Islet precursor cell (in vitro differentiated cells): ENCODE measurements around the gene RAPGEF4.
"Not testable (repeated sequence)": the region's sequence is repeated elsewhere in the genome, so short reads cannot be mapped to it uniquely, and the experiment has no call there.

Source experiments
- DNase-seq: peaks from one replicate; pipeline ENCODE4 v3.0.0-alpha.2; 2018

Gene RAPGEF4

DNA sequence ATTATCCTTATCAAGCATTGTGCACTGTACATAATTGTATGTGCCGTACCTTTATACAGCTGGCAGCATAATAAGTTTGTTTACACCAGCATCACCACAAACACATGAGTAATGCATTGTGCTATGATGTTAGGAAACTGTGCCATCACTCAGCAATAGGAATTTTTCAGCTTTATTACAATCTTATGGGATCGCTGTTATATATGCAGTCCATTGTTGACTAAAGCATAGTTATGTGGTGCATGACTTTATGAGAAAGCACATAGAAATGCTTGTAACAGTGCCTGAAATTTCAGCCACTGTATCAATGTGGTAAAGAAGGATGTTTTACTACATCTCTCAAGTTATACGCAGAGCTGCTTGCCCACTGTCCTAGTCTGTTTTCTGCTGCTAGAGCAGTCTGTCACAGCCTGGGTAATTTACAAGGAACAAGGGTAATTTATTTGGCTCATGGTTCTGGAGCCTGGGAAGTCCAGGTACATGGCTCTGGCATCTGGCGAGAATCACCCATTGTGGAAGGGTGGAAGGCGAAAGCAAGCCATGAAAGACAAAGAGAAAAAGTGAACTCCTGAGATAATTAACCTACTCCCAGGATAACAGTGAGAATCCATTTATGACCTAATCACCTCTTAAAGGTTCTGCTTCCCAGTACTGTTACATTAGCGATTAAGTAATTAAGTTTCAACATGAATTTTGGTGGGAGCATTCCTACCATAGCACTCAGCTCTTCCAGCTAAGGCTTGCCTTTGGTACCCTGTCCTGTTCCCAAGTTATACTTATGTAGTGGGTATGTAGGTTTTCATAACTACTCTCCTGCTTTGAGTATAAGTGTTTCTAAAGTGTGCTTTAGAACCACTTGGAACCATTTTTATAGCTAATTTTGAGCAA, 344.6 kb downstream of the RAPGEF4 start:
- DNase-seq = no peak

GRCh38 chr2:173086518-173087213, 351.0 kb downstream of the RAPGEF4 start:
- DNase-seq = no peak

DNA sequence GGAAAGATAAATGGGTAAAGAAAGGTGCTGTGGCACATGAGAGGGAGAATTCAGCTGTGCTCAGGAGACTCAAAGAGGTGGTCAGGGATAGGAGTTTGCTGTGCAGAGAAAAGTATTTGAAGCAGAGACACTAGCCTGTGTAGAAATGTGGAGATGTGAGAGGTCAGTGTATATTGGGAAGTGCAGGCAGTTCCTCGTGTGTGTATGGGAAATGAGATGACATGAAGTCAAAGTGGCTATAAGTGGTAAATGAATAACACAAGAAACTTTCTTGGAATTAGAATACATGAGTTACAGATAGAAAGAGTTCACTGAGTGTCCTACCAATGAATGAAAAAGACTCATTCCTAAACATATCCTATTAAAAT, 351.6 kb downstream of the RAPGEF4 start:
- DNase-seq = no peak

DNA sequence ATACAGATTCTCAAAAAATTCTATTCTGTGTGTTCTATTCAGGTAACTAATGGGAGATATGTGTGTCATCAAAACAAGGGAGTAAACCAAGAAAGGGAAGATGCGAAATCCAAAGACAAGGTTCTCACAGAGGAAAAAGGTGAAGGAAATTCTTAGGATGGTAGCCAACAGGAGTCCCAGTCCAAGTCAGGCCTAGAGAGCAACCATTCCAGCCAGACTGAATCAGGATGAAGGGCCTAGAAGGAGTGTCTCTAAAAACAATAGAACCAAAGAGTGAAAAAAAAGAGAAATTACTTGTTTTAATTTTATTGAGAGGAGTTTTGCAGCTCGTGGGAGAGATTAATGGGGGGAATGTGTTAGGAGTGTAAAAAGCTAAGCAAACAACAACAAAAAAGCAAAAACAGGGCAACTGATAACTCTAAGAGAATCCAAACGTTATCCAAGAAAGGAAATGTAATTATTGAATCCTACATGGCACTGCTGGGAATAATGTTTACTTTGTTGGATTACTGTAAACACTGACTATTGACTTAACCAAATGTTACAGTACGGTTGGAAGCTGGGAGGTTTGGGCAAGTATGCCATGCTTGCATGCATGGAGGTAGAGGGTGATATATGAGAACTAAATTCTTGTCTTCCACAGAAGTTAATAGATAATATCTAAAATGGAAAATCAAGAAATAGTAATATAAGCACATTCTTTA, 352.3 kb downstream of the RAPGEF4 start:
- no peak for DNase-seq

DNA sequence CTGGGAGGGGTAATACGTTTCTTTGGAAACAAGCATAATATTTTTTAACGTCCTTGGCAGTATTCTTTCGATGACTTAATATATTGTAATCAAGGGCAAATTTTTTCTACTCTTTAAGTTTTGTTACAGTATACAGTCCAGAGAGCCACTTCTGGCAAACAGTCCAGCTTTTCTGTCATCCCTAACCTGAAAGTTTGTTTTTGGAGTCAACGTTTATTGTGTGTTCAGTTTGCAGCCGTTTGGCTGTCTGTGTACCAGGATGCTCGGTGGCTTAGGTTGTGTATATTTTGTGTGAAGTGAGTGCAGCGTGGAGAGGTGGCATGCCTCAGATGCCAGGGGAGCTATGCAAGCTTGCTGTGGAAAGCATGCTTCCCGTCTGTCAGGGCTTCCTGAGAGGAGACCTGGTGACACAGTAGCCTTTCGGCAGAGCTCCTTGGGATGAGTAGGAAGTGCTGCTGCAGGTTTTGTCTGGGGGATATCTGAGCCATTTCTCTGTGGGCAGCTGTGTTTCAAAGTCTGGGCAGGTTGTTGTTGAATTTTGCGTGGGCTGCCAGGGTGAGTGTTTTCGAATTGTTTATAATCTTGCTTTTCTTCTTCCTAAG, 354.7 kb downstream of the RAPGEF4 start:
- peak; percentile 84 for DNase-seq

DNA sequence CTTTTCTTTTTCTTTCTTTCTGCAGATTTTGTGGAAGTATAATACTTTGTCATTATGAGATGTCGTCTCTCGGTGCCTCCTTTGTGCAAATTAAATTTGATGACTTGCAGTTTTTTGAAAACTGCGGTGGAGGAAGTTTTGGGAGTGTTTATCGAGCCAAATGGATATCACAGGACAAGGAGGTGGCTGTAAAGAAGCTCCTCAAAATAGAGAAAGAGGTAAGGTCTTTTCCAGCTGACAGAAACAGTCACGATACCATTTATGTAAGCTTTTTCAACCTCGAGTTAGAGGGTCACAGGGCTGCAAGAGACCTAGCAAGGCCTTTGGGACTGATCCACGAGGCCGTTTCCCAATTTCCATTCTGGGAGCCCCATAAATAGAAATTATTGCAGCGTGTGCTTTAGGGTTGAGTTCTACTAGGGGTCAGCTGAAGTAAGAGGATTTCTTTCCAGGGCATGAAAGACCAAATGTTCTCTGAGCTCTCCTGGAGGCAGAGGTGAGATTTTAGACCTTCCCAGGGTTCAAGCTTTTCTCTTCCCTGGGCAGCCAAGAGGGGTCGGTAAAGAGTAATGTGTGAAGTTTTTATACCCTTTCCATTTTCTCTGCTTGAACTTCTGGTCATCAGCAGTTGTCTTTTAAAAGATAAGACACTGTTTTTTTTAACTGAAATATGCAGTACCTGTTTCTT, 355.5 kb downstream of the RAPGEF4 start:
- no peak for DNase-seq

DNA sequence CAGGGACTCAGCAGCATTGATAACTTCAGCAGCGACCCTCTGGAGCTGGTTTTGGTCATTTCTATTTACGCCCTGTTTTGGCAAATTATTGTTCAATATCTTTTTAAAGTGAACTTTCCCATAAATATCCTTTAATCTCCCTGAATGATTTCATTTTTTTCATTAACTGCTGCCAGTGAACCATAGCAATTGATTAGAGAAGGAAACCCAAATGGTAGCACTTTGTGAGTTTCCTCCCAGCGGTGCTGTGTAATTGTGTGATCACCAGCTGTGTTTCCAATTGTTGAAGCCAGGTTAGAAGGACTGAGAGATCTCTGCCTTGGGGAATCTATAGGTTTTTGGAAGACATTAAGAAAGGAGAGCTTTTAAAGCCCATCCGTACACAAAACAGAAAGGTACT, 356.3 kb downstream of the RAPGEF4 start:
- no peak for DNase-seq

GRCh38 chr2:173092844-173093402, 357.3 kb downstream of the RAPGEF4 start:
- DNase-seq = no peak

DNA sequence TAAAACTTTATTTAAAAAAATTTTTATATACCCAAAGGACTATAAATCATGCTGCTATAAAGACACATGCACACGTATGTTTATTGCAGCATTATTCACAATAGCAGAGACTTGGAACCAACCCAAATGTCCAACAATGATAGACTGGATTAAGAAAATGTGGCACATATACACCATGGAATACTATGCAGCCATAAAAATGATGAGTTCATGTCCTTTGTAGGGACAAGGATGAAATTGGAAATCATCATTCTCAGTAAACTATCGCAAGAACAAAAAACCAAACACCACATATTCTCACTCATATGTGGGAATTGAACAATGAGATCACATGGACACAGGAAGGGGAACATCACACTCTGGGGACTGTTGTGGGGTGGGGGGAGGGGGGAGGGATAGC, 358.0 kb downstream of the RAPGEF4 start:
- DNase-seq = not testable (repeated sequence)

- no peak for DNase-seq
These were observed 359.1 kb downstream of the RAPGEF4 start for GRCh38 chr2:173094731-173095130.

GRCh38 chr2:173095356-173095755, 359.7 kb downstream of the RAPGEF4 start:
- no peak for DNase-seq

DNA sequence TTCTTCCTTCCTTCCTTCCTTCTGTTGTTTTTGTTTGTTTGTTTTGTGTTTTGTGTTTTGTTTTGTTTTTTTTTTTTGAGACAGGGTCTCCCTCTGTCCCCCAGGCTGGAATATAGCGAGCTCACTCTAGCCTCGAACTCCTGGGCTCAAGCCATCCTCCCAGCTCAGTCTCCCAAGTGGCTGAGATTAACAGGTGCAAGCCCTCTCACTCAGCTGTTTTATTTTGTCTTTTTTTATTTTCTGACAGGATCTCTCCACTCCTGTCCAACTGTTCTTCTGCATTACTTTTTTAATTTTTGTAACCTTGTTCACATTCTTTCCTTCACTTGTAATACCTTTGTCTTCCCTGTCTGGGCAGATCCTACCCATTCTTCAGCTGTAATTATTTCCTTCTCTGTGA, 363.6 kb downstream of the RAPGEF4 start:
- DNase-seq = no peak

GRCh38 chr2:173099804-173100203, 364.2 kb downstream of the RAPGEF4 start:
- no peak for DNase-seq

- DNase-seq = no peak
These were observed 366.0 kb downstream of the RAPGEF4 start for GRCh38 chr2:173101687-173102086.
